Retinal pigment epithelial cell (primary cell): Measurements from ENCODE around the gene UGT1A5.
"Not testable (repeated sequence)": the region's sequence is repeated elsewhere in the genome, so short reads cannot be mapped to it uniquely, and the experiment has no call there.

Experiments
- DNase-seq: peaks from one replicate; pipeline ENCODE4 v3.0.0-alpha.2; 2010; ENCODE audit warnings: low read depth
- H3K4me3 ChIP-seq: 2 replicates; pipeline ENCODE4 v1.5.1; 2011; ENCODE audit warnings: mild to moderate bottlenecking, low read length, control low read depth, moderate library complexity
- CTCF ChIP-seq: conservative IDR thresholded peaks from 2 replicates; pipeline ENCODE4 v1.5.1; 2011; ENCODE audit warnings: low read depth, low read length, control low read depth, inconsistent platforms

Gene UGT1A5

GRCh38 chr2:233728723-233729301 is 16.1 kb downstream of the UGT1A5 start, which contains the start of gene UGT1A3:
Gene UGT1A3, plus strand, starts transcription at chr2:233729042. Its CDS starts 85 bp downstream, at chr2:233729127.
- H3K4me3 ChIP-seq = no peak within 1 kb of the TSS
- DNase-seq = no peak
- no peak for TF ChIP-seq CTCF

- H3K4me3 ChIP-seq, DNase-seq: not testable (repeated sequence)
Measured at GRCh38 chr2:233736868-233737653, 24.4 kb downstream of the UGT1A5 start.

- no peak for DNase-seq
- no peak for TF ChIP-seq CTCF
- H3K4me3 ChIP-seq = no peak overlapping the region
Measured at GRCh38 chr2:233740870-233741269, 28.2 kb downstream of the UGT1A5 start.

- no peak for TF ChIP-seq CTCF
- DNase-seq = no peak
- H3K4me3 ChIP-seq = no peak overlapping the region
Measured at GRCh38 chr2:233743464-233744259, 31.0 kb downstream of the UGT1A5 start.

- TF ChIP-seq CTCF = no peak
- no peak overlapping the region for H3K4me3 ChIP-seq
- DNase-seq = no peak
Measured at GRCh38 chr2:233745073-233745755, 32.5 kb downstream of the UGT1A5 start.

- H3K4me3 ChIP-seq, DNase-seq: not testable (repeated sequence)
Measured at GRCh38 chr2:233745838-233746237, 33.1 kb downstream of the UGT1A5 start.

- peak; percentile 34 for DNase-seq
- H3K4me3 ChIP-seq = no peak overlapping the region
- no peak for TF ChIP-seq CTCF
Measured at GRCh38 chr2:233746475-233747282, 34.0 kb downstream of the UGT1A5 start.
